Neural progenitor cell (in vitro differentiated cells): ENCODE results near the gene SCGB2B2.

Experiments
- EZH2 ChIP-seq: fragments of 200-600 bp; sonication (generic); IDR thresholded peaks from 2 replicates; pipeline ENCODE4 v1.6.1; 2017; ENCODE audit warnings: antibody characterized with exemption, mild to moderate bottlenecking, moderate library complexity
- EZH2phosphoT487 ChIP-seq: fragments of 200-600 bp; sonication (generic); IDR thresholded peaks from 2 replicates; pipeline ENCODE4 v1.6.1; 2017; ENCODE audit warnings: antibody characterized with exemption
- TF ChIP-seq, protein P1 (sequence below): fragments of 200-600 bp; sonication (generic); IDR thresholded peaks from 2 replicates; pipeline ENCODE4 v1.5.1; 2017; ENCODE audit warnings: antibody characterized with exemption, mild to moderate bottlenecking

DNA sequence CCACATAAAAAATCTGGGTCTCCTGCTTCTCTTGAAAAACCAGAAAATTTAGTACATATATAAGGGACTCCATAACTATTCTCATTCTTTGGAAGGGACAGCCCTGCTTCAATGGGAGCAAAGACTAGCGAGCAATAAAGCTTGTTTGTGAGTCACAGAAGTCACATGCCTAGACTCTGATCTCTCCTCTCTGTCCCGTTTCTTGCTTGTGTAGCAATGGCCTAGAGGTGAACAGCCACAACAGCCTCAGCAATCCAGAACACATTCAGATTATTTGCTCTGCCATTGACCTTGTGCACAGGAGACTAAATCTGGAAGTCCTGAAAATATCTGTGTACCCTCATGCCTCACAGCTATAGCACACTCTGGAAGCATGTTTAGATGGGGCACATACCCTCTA is 43.2 kb downstream of the SCGB2B2 start:
- no peak for TF ChIP-seq EZH2
- TF ChIP-seq, protein P1, sequence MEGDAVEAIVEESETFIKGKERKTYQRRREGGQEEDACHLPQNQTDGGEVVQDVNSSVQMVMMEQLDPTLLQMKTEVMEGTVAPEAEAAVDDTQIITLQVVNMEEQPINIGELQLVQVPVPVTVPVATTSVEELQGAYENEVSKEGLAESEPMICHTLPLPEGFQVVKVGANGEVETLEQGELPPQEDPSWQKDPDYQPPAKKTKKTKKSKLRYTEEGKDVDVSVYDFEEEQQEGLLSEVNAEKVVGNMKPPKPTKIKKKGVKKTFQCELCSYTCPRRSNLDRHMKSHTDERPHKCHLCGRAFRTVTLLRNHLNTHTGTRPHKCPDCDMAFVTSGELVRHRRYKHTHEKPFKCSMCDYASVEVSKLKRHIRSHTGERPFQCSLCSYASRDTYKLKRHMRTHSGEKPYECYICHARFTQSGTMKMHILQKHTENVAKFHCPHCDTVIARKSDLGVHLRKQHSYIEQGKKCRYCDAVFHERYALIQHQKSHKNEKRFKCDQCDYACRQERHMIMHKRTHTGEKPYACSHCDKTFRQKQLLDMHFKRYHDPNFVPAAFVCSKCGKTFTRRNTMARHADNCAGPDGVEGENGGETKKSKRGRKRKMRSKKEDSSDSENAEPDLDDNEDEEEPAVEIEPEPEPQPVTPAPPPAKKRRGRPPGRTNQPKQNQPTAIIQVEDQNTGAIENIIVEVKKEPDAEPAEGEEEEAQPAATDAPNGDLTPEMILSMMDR, result no peak
- TF ChIP-seq EZH2phosphoT487, result no peak
